Ramos (cell line): Measurements from ENCODE around the gene NAT8.
"Not testable (repeated sequence)": the region's sequence is repeated elsewhere in the genome, so short reads cannot be mapped to it uniquely, and the experiment has no call there.

Source experiments
- in situ Hi-C: fragments of 300-500 bp; cut with MboI; formaldehyde crosslinking; loops from one replicate; pipeline ENCODE4 v1.14.3; 2022; ENCODE audit warnings: low sequenced_read_pairs; ENCODE audit not compliant: unreplicated experiment

The NAT8 gene

DNA sequence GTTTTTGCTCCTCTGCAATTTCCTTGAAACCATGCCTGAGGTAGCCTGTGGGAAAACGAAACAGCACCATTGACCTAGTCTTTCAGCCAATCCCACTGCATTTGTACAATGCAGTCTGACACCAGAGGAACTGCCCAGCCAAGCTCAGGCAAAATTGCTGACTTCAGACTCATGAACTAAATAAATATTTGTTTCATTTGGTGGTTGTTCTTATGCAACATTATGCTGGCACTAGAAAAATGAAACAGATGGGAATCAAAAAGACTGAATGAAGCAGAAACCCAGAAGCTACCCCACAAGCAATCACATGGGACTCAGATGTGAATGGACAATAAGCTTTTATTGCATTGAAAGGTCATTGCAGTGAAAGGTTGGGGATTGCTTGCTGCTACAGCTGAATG, 1.7 kb downstream of the NAT8 start:
- in situ Hi-C loops, result no loop called here

DNA sequence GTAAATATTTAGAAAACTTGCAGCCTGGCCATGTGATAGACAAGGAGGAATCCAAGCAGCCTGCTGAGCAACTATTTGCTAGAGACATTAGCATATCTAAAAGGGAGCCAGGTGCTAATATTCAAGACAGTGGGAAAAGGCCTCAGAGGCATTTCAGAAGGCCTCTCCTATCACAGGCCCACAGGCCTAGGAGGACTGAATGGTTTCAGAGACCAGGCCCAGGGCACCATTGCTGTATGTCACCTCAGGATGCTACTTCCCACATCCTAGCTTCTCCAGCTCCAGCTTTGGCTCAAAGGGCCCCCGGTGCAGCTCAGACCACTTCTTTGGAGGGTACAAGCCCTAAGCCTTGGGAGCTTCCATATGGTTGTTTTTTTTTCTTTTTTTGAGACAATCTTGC, 3.8 kb downstream of the NAT8 start:
- in situ Hi-C loops, result no loop called here

DNA sequence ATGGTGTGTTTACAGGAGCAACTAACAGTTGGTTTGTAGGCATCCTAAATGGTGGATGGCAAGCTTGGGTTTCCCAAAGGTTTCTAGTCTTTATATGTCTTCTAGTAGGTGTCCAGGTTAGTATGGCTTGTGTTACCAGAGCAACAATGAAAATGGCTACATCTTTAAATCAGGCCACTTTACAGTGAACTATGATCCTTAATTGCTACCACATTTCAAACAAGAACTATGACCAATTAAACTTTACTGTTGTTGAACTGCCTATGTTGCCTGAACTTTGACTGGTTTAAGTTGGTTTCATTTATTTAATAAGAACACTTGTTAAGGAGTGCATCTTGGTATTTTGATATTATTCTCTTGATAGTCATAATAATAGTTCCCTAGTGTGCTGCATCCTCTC, 5.2 kb downstream of the NAT8 start:
- in situ Hi-C loops, result not testable (repeated sequence)

DNA sequence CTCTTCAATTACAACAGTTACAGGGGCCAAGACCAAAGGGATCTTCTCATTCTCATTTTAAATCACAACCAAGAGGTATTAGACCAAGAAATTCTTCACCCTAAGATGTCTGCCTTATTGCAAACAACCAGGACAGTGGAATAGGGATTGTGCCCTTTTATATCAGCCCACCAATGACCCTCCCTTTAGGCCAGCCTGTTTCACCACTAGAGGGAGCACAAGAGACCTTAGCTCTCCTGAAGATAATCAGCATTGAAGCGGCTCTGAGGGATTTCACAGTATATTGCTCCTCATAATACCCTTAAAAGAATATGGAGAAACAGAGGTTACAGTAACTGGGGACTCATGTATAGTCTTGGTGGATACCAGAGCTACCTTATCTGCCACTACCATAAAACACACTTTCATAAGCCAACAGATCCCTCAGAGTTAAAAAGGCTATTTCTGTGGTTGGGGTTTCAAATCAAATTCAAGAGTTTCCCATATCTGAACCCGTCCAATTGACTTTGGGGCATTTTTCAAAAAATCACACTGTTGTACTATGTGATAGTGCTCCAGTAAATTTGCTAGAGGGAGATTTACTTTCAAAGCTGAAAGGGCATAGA, 11.5 kb downstream of the NAT8 start:
- in situ Hi-C loops, result not testable (repeated sequence)

DNA sequence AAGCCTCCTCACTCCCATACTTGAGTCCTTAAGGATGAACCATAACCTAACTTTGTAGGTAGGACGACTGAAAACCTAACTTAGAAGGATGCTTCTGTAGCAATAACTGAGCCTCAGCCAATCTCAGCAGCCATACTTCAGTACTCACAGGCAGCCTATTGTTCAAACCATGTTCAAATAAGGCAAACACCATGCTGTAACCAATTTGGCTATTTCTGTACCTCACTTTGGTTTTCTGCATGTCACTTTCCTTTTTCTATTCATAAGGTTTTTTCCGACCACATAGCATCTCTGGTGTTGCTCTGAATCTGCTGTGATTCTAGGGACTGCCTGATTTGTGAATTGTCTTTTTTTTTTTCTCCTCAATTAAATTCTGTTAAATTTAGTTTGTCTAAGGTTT, 13.7 kb downstream of the NAT8 start:
- in situ Hi-C loops, result not testable (repeated sequence)

DNA sequence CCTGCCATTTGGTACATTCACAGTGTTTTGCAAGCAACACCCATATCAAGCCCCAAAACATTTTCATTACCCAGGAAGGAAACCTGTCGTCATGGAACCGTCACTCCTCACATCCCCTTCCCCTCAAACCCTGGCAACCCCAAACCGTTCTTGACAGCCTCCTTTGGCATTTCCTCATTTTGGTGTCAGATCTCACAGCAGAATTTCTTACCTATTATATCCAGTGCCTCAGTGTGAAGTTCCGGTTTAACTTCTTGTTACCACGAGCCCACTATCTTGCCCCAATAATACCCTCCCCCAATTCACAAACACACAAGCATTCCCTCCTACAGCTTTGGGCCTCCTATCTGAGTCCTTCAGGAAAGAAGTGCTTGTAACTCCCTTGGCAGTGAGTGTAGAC, 16.0 kb downstream of the NAT8 start:
- in situ Hi-C loops, result not testable (repeated sequence)

DNA sequence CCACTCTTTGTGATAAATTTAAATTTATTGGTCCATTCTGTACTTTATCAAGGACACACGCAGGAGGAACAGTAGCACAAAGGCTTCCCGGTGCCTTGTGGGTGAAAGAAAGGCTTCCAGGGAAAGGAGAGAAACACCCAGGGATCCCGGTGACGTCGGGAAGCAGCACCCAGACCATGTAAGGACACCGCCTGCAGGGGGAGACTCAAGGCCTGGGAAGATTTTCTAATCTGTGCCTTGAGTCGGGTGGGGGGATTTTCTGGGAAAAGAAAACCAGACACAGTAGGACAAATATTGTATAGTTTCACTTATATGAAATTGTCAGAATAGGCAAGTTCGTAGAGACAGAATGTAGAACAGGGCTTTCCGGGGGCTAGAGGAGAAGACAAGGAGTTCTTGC, 17.6 kb downstream of the NAT8 start:
- in situ Hi-C loops, result loop anchor here (5.0 kb wide), 1 partner anchor 68 kb away; no protein-coding TSS in a partner anchor

DNA sequence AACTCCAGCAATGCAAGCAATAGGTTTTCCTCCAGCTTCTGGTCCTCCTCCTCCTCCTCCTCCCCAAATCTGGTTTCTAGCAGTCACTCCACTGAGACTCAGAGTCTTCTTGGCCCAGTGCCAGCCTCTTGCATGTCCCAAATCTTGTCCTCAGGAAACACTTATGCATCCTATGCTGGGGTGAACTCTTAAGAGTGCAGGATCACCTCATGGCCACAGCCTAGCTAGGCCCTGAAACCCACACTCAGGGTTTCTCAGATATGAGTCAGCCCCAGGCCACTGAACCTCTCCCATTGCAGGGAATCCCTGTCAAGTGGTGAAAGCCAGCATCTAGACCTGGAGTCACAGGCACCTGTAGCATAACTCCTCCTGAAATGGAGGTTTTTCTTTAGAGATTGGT, 18.2 kb downstream of the NAT8 start:
- in situ Hi-C loops, result loop anchor here (5.0 kb wide), 1 partner anchor 68 kb away; no protein-coding TSS in a partner anchor

DNA sequence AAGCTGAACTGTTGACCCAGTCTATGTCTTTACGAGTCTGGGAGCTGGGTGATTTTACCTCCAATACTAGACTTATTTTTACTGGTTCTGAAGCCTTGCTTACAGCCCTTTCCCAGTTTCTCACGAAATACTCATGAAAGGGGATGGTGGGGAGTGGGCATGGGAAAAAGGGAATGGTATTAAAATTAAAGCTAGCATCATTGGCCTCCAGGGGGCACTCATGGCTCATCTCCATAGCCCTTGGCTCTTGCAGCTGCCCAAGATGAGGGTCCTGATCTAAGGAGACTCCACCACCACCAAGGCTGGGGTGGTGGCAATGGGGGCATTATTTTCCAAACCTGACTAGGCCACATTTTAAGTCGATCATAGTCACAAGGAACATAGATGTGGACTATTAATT, 22.3 kb downstream of the NAT8 start:
- in situ Hi-C loops, result loop anchor here (5.0 kb wide), 1 partner anchor 72 kb away; no protein-coding TSS in a partner anchor

DNA sequence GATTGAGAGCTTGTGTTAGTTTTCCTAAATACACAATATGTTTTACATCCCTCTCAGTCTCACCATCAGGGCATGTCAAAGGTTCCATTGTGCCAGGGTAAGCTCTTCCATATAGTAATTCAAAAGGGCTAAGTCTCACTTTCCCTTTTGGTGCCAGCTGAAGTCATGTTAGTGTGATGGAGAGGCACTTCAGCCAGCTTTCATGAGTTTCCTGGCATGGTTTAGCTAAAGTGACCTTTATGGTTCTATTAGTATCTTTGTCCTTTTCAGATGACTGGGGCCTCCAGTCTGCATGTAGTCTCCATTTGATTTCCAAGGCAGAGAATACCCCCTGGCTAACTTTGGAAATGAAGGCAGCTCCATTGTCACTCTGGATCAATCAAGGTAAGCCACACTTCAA, 27.2 kb downstream of the NAT8 start:
- in situ Hi-C loops, result no loop called here

DNA sequence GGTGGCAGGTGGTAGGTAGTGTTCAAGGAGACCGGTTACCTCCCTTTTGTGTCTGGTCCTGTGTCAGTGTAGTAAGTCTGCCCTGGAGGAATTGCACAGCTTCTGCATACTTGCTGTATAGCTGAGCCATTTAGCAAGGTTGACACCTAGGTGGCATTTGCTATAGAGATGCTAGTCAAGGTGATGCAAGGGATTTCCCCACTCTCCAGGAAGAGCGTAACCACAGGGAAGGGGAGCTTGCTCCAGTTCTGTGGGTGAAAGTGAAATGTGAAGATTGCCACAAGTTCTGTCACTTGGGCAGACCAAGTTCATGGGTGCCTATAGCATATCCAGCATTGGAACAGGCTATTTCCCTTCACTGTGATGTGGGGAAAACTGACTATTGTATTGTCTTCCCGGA, 28.1 kb downstream of the NAT8 start:
- in situ Hi-C loops, result no loop called here

DNA sequence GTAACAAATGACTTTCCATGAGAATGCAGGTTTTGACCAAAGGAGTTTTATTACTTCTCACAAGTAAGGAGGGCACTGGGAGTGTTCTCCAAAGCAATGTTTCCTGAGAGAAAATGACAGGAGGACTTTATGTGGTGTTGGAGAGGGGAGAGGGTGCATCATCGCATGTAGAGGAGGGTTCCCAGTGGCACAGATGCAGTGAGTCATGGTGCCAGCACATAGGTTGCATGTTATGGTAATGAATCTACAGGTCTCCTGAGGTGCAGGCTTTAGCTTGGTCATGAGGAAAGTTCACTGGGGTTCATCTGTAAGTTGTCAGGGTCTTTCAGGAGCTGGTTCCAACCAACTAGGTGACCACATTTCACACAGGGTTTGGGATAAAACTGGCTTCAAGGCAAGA, 30.4 kb downstream of the NAT8 start:
- in situ Hi-C loops, result no loop called here

DNA sequence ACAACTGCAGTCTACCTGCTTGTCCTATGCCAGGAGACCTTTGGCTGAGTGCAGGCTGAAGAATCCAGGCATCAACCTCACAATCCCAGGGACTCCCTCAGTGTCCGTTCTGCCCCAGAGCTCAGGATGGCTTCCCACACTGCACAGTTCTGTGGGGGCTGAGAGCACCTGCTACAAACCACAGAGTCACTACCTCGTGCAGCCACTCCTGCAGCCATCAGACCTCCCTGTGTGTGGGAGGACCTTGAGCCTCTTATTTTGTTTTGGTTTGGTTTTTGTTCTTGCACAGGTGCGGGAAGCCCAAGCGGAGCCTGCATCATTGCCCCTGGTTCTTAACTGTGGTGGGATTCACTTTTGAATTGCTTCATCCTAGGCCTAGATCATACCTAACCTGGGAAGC, 31.0 kb downstream of the NAT8 start:
- in situ Hi-C loops, result no loop called here

DNA sequence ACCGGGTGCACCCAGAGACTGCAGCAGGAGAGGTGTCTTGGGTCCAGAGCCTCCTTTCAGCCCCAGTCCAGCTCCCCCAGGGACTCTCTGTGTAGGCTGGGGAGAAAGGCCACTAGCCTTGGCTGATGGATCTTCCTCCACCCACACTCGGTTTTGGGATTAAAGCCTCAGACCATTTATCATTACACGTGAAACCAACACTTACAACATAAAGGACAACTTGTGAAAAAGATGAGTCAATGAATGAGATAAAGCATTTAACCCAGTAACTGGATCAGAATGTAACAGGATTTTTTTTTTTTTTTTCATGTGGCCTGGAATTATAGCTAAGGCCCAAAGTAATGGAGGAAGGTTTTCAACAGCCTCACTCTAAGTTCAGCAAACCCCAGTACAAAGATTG, 32.1 kb downstream of the NAT8 start:
- in situ Hi-C loops, result no loop called here

DNA sequence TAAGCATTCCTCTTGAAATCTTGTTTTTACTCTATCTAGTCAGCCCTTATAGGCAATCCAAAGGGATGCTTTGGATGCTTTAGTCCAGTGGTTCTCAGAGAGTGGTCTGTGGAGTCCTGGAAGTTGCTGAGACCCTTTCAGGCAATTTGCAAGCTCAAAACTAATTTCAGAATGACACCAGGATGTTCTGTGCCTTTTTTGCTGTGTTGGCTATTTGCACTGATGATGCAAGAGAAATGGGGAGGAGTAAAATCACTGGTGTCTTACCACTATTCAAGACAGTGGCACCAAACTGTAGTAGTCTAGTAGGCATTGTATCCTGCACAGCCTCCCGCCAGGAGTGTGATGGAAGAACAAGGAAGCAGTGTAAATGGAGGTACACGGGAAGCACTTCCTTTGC, 37.6 kb downstream of the NAT8 start:
- in situ Hi-C loops, result not testable (repeated sequence)

DNA sequence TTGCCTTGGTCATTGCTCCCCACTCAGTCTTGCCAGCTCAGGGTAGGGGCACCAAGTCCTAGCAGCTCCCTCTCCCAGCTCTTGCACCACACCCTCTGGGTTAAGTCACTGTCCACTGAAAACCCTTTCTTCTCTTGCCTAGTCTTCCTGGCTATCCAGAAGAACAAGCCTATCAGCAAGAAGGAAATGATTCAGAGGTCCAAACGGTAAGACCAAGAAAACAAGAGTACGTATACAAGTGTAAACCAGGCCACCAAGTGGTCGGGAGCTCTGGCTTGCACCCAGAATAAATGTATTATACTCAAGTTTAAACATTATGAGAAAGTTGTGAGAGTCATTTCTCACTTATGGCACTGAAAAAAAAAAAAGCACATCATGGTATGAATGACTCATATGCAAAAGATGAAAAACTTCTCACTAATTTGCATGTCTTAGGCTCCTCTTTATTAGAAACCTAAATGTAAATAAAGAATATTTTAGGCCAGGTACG, 39.1 kb downstream of the NAT8 start:
- in situ Hi-C loops, result not testable (repeated sequence)

DNA sequence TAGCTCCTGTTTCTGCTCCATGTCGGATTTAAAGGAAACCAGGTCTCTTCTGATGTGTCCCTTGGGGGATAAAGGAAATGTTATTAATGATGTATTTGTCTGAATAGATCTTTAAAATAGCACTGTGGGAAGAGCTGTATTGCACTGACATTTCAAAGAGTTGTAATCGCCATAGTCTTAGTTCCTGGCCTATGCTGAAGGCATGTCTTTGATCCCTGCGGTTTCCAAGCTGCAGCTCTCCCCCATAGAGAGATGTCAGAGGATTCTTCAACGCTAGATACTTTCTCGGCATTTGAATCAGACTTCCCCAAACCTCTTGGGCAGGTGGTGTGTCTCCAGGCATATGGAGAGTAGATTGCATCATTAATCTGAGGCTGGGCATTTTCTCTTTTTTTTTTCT, 40.4 kb downstream of the NAT8 start:
- in situ Hi-C loops, result no loop called here

DNA sequence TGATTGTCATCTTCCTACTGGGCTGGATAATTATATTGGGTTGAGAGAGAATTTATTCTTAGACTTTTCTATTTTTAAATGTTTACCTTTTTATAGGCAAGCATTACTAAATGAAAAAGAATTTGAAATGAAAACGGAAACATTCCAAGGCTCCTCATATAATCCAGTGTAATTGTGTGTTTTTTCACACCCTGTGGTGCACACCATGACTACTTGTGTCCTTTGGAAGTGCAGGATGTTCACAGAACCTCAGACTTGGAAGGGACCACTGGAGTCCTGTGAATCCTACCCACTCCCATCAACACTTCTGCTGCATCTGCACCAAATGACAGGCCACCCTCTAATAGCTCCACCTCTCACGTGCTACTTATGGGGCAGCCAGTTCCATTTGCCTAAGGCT, 48.0 kb downstream of the NAT8 start:
- in situ Hi-C loops, result no loop called here

DNA sequence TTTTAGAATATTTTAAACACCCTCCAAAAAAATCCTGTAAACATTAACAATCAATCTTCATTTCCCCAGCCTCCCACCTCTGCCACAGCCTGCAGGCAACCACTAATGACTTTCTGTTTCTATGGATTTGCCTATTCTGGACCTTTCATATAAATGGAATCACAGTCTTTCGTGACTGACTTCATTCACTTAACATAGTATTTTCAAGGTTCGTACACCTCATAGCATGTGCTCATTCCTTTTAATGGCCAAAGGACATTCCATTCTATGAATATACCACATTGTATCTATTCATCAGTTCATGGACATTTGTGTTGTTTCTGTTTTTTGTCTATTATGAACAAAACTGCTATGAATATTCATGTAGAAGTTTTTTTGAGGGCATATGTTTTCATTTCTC, 48.5 kb downstream of the NAT8 start:
- in situ Hi-C loops, result no loop called here
